Ishikawa (cell line): ENCODE data around the gene COMMD2.

Experiments used
- CEBPB ChIP-seq: IDR thresholded peaks from 2 replicates; pipeline ENCODE4 v1.6.1; 2012
- CREB1 ChIP-seq: IDR thresholded peaks from 2 replicates; pipeline ENCODE4 v1.6.1; 2012; ENCODE audit warnings: low read depth
- EGR1 ChIP-seq: IDR thresholded peaks from 2 replicates; pipeline ENCODE4 v1.6.1; 2012
- EP300 ChIP-seq: IDR thresholded peaks from 2 replicates; pipeline ENCODE4 v1.6.1; 2012; ENCODE audit warnings: borderline replicate concordance
- FOXM1 ChIP-seq: IDR thresholded peaks from 2 replicates; pipeline ENCODE4 v1.6.1; 2012; ENCODE audit warnings: low read depth, borderline replicate concordance
- MAX ChIP-seq: IDR thresholded peaks from 2 replicates; pipeline ENCODE4 v1.6.1; 2012
- NFIC ChIP-seq: IDR thresholded peaks from 2 replicates; pipeline ENCODE4 v1.6.1; 2012
- RAD21 ChIP-seq: IDR thresholded peaks from 2 replicates; pipeline ENCODE4 v1.6.1; 2012; ENCODE audit warnings: low read depth
- TAF1 ChIP-seq: IDR thresholded peaks from 2 replicates; pipeline ENCODE4 v1.6.1; 2012; ENCODE audit warnings: low read depth, mild to moderate bottlenecking
- TCF12 ChIP-seq: IDR thresholded peaks from 2 replicates; pipeline ENCODE4 v1.6.1; 2012; ENCODE audit warnings: low read depth
- TEAD4 ChIP-seq: IDR thresholded peaks from 2 replicates; pipeline ENCODE4 v1.6.1; 2012
- USF1 ChIP-seq: IDR thresholded peaks from 2 replicates; pipeline ENCODE4 v1.6.1; 2012
- YY1 ChIP-seq: IDR thresholded peaks from 2 replicates; pipeline ENCODE4 v1.6.1; 2012; ENCODE audit warnings: low read depth
- ZBTB7A ChIP-seq: IDR thresholded peaks from 2 replicates; pipeline ENCODE4 v1.6.1; 2012; ENCODE audit warnings: low read depth
- TF ChIP-seq, protein P1 (sequence below): IDR thresholded peaks from 2 replicates; pipeline ENCODE4 v1.6.1; 2012; ENCODE audit warnings: low read depth, mild to moderate bottlenecking

Gene COMMD2

GRCh38 chr3:149792452-149793270, 40.4 kb upstream of the COMMD2 start, which contains the start of gene ANKUB1:
ANKUB1 (minus strand) TSS chr3:149792554; CDS start chr3:149792366, 188 bp downstream.
- no peak for TF ChIP-seq YY1
- no peak for TF ChIP-seq TCF12
- no peak for TF ChIP-seq CREB1
- no peak for TF ChIP-seq TEAD4
- TF ChIP-seq MAX, result no peak
- TF ChIP-seq, protein P1, sequence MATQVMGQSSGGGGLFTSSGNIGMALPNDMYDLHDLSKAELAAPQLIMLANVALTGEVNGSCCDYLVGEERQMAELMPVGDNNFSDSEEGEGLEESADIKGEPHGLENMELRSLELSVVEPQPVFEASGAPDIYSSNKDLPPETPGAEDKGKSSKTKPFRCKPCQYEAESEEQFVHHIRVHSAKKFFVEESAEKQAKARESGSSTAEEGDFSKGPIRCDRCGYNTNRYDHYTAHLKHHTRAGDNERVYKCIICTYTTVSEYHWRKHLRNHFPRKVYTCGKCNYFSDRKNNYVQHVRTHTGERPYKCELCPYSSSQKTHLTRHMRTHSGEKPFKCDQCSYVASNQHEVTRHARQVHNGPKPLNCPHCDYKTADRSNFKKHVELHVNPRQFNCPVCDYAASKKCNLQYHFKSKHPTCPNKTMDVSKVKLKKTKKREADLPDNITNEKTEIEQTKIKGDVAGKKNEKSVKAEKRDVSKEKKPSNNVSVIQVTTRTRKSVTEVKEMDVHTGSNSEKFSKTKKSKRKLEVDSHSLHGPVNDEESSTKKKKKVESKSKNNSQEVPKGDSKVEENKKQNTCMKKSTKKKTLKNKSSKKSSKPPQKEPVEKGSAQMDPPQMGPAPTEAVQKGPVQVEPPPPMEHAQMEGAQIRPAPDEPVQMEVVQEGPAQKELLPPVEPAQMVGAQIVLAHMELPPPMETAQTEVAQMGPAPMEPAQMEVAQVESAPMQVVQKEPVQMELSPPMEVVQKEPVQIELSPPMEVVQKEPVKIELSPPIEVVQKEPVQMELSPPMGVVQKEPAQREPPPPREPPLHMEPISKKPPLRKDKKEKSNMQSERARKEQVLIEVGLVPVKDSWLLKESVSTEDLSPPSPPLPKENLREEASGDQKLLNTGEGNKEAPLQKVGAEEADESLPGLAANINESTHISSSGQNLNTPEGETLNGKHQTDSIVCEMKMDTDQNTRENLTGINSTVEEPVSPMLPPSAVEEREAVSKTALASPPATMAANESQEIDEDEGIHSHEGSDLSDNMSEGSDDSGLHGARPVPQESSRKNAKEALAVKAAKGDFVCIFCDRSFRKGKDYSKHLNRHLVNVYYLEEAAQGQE, result no peak
- no peak for TF ChIP-seq EGR1
- TF ChIP-seq EP300, result no peak
- TF ChIP-seq NFIC, result no peak
- no peak for TF ChIP-seq FOXM1
- no peak for TF ChIP-seq ZBTB7A
- no peak for TF ChIP-seq CEBPB
- no peak for TF ChIP-seq USF1
- TF ChIP-seq TAF1, result no peak
- no peak for TF ChIP-seq RAD21

DNA sequence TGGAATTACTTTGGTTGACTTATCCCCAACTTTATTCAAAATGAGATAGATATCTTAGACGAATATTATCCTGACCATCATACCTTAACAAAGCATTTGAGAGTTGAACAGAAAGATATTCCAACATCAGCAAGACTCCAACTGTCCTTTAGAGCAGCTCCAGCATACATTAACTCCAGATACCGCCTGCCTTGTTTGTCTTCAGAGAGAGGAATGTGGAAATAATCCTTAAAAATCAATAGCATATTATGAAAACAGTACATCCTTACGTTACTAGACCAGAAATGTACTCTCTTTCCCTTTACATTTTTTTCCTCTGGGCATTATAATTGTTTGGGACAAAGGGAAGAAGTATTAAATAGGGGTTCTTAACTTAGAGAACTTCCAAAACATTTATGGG, 38.4 kb upstream of the COMMD2 start:
- TF ChIP-seq MAX, result no peak
- TF ChIP-seq YY1, result no peak
- TF ChIP-seq EGR1, result no peak
- TF ChIP-seq NFIC, result no peak
- TF ChIP-seq FOXM1, result no peak
- TF ChIP-seq ZBTB7A, result no peak
- no peak for TF ChIP-seq CEBPB
- no peak for TF ChIP-seq TCF12
- TF ChIP-seq, protein P1, result no peak
- no peak for TF ChIP-seq TAF1
- TF ChIP-seq EP300, result no peak
- no peak for TF ChIP-seq USF1
- TF ChIP-seq TEAD4, result no peak
- TF ChIP-seq CREB1, result no peak
- no peak for TF ChIP-seq RAD21

DNA sequence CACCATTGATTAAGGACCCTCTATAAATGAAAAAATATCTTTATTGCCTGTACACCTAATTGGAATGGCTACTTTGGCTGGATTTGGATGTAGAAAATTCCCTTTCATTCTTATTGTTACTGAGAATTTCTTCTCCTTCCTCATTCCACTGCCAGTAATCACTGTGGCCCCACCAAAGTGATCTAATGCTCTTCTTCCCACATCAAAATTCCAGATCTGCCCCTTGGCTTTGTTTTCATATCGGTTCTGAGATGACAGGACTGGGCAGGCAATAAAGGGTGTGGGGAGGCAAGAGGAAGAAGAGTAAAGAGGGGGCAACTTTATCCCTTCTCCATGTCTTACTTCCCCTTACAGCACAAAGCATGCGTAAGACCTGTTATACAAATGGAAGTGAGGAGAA, 38.0 kb upstream of the COMMD2 start:
- TF ChIP-seq EP300 (no peak), CREB1 (no peak), NFIC (no peak), TCF12 (no peak), CEBPB (no peak), USF1 (no peak), MAX (no peak), RAD21 (no peak)

- TF ChIP-seq EGR1 (no peak), ZBTB7A (no peak), TAF1 (no peak), USF1 (peak; percentile 63)
- TF ChIP-seq, protein P1, result no peak
Observed at GRCh38 chr3:149784064-149784704, 31.9 kb upstream of the COMMD2 start.
